G401.6 (cell line): ENCODE measurements around the gene PRKAA1.
A peak's percentile ranks its signal among the peaks of the same experiment; 100 is the strongest.

ENCODE experiments used
- FAIRE-seq: peaks from 2 replicates; lab custom pipeline; 2012; peaks lifted over from hg19 to GRCh38; lab: Jason Lieb, UNC

PRKAA1 gene

GRCh38 chr5:40779561-40779960 lies 18.6 kb downstream of the PRKAA1 start:
- FAIRE-seq, result no peak

GRCh38 chr5:40778133-40778532 lies 20.0 kb downstream of the PRKAA1 start:
- FAIRE-seq, result no peak

- FAIRE-seq, result no peak
Measured at GRCh38 chr5:40776658-40776977, 21.6 kb downstream of the PRKAA1 start.

GRCh38 chr5:40775846-40776657 lies 22.1 kb downstream of the PRKAA1 start:
- peak; percentile 48 for FAIRE-seq

GRCh38 chr5:40775085-40775845 lies 22.9 kb downstream of the PRKAA1 start:
- FAIRE-seq, result no peak

GRCh38 chr5:40774623-40775022 lies 23.6 kb downstream of the PRKAA1 start:
- peak; percentile 83 for FAIRE-seq

- peak; percentile 87 for FAIRE-seq
Measured at GRCh38 chr5:40770764-40771163, 27.4 kb downstream of the PRKAA1 start.

GRCh38 chr5:40762705-40763104 lies 35.5 kb downstream of the PRKAA1 start:
- FAIRE-seq, result no peak

GRCh38 chr5:40757400-40757799 lies 40.8 kb downstream of the PRKAA1 start:
- FAIRE-seq, result no peak

GRCh38 chr5:40755407-40756365 lies 42.5 kb downstream of the PRKAA1 start, which contains the start of gene TTC33:
TSS of gene TTC33 (minus strand) at chr5:40755961. CDS start at chr5:40747018, 8,943 bp downstream.
- FAIRE-seq, result peak; percentile 97

- peak; percentile 94 for FAIRE-seq
Measured at GRCh38 chr5:40755093-40755406, 43.1 kb downstream of the PRKAA1 start.

- FAIRE-seq, result no peak
Measured at GRCh38 chr5:40754381-40755092, 43.6 kb downstream of the PRKAA1 start.

- FAIRE-seq, result no peak
Measured at GRCh38 chr5:40746703-40747102, 51.5 kb downstream of the PRKAA1 start.

GRCh38 chr5:40743771-40744170 lies 54.4 kb downstream of the PRKAA1 start:
- no peak for FAIRE-seq

GRCh38 chr5:40738502-40738901 lies 59.7 kb downstream of the PRKAA1 start:
- FAIRE-seq, result peak; percentile 87

GRCh38 chr5:40736103-40736875 lies 61.9 kb downstream of the PRKAA1 start:
- FAIRE-seq, result peak; percentile 96

- no peak for FAIRE-seq
Measured at GRCh38 chr5:40735609-40736008, 62.6 kb downstream of the PRKAA1 start.

GRCh38 chr5:40734986-40735385 lies 63.2 kb downstream of the PRKAA1 start:
- no peak for FAIRE-seq

GRCh38 chr5:40733879-40734563 lies 64.2 kb downstream of the PRKAA1 start:
- no peak for FAIRE-seq

GRCh38 chr5:40733434-40733833 lies 64.7 kb downstream of the PRKAA1 start:
- no peak for FAIRE-seq
